GM12892 (cell line): ENCODE measurements around the gene BLVRA.

ENCODE experiments used
- DNase-seq: peaks from one replicate; pipeline ENCODE4 v3.0.0; 2011; ENCODE audit not compliant: insufficient read length
- FAIRE-seq: peaks from 2 replicates; lab custom pipeline; 2011; peaks lifted over from hg19 to GRCh38; lab: Jason Lieb, UNC
- POLR2A ChIP-seq: IDR thresholded peaks from 2 replicates; pipeline ENCODE4 v1.6.1; 2011; ENCODE audit warnings: low read depth, low read length, control low read depth
- POLR2AphosphoS5 ChIP-seq: IDR thresholded peaks from 2 replicates; pipeline ENCODE4 v1.6.1; 2011; ENCODE audit warnings: low read depth, low read length, control low read depth
- TAF1 ChIP-seq: IDR thresholded peaks from 2 replicates; pipeline ENCODE4 v1.6.1; 2011; ENCODE audit warnings: low read depth, mild to moderate bottlenecking, control low read depth, low read length, borderline replicate concordance

BLVRA gene

DNA sequence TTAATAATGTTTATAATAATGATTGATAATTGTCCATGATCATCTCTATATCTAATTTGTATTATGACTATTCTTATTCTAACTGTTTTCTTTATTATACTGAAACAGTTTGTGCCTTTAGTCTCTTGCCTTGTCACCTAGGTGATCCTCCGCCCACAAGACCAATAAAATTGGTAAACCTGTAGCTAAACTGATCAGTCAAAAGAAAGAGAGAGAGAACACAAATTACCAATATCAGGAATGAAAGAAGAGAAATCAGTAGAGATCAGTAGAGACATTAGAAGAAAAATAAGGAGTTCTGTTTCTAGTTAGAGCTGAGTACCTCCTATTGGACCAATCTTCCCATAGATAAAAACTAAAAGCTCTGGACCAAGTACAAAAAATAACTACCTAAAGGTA, 23.1 kb upstream of the BLVRA start:
- FAIRE-seq (no peak), DNase-seq (no peak)
- TF ChIP-seq POLR2A (no peak), TAF1 (no peak), POLR2AphosphoS5 (no peak)

DNA sequence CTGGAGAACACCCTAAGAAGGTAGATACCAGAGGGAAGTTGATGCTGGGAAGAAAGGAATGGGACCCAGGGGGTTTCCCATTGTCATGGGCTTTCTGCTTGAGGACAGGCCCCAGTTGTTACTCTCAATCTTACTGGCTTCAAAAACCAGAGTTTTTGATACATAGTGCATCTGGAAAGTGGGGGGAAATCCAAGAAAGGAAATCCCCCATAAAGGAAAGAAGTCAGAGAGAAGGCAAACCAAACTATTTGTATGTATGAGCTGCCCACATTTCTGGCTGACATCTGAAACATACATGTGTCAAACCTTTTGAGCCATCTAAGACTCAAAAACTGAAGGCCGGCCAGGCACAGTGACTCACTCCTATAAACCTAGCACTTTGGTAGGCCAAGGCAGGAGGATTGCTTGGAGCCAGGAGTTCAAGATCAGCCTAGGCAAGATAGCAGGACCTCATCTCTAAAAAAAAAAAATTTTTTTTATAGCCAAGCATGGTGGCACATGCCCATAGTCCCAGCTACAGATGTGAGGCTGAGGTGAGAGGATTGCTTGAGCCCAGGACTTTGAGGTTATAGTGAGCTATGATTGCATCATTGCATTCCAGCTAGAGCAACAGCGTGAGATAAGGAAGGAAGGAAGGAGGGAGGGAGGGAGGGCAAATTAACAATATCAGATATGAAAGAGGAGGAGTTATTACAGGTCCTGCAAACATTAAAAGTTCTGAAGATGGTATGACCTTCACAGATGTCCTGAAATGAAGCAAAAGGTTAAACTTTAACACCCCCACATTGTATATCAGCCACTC, 22.5 kb upstream of the BLVRA start:
- no peak for DNase-seq
- FAIRE-seq, result peak; percentile 86
- no peak for TF ChIP-seq POLR2A
- TF ChIP-seq TAF1, result no peak

DNA sequence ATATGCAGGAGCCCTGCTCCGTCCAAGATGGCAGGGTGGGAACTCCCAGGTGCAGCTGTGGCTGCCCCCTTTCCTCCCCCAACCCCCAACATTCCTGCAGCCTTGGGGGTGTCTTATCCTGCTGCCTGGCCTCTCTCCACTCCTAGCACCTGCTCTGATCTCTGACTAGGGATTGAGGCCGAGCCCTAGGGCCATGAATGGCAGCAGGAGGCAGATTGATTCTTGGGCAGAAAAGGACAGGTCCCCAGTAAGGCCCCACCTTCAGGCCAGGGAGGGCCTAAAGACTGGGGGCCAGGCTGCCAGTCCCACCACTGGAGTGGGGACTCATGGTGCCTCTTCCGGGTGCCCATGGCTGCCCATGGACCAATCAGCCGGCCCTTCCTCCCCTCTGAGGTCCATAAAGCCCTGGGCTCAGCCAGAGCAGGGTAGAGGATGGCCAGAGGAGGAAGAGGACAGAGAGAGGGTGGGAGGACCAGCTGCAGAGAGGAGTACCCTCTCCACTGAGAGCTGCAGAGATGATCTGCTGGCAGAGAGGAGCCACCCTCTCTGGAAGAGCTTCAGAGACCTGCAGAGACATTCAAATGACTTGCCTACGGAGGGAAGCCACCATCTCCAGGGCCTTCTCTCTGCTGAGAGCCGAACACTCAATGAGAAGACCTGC, 20.9 kb upstream of the BLVRA start:
- DNase-seq (no peak), FAIRE-seq (no peak)
- no peak for TF ChIP-seq POLR2AphosphoS5
- TF ChIP-seq TAF1, result no peak
- TF ChIP-seq POLR2A, result no peak

DNA sequence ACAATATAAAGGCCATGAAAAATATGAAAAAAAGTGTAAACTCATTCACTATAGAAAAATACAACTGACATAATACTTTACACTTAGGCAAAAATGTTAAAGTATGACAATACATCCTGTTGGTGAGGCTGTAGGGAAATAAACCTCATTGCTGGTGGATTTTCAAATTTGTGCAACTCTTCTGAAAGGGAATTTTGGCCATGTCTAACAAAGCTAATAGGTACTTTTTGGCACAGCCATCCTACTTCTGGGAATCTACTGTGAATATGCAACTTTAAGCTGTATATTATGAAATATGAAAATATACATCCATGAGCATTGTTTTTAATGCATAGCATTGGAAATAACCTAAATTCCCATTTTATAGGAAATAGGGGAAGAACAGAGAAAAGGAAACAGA, 15.8 kb upstream of the BLVRA start:
- no peak for FAIRE-seq
- no peak for DNase-seq
- TF ChIP-seq TAF1 (no peak), POLR2AphosphoS5 (no peak), POLR2A (no peak)

GRCh38 chr7:43747328-43748105, 11.0 kb upstream of the BLVRA start:
- TF ChIP-seq POLR2AphosphoS5, result no peak
- no peak for TF ChIP-seq TAF1
- TF ChIP-seq POLR2A, result no peak
- DNase-seq (no peak), FAIRE-seq (no peak)

DNA sequence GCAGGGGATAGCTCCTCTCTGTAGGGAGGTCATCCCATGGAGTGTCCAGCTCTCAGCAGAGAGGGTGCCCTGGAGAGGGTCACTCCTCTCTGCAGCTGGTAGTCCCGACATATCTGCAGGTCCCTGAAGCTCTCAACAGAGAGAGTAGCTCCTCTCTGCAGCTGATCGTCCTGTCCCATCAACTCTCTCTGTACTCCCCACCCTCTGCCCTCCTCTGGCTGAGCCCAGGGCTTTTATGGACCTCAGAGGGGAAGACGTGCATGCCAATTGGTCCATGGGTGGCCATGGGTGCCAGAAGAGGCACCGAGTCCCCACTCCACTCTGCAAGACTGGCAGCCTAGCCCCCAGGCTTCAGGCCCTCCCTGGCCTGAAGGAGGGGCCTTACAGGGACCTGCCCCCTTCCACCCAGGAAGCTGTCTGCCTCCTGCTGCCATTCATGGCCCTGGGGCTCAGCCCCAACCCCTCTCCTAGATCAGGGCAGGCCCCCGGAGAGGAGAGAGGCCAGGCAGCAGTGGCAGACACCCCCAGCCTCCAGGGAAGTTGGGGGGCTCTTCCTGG, 9.0 kb upstream of the BLVRA start:
- DNase-seq (no peak), FAIRE-seq (no peak)
- no peak for TF ChIP-seq TAF1
- TF ChIP-seq POLR2AphosphoS5, result no peak
- TF ChIP-seq POLR2A, result no peak

- no peak for TF ChIP-seq POLR2A
- TF ChIP-seq POLR2AphosphoS5, result no peak
- TF ChIP-seq TAF1, result no peak
- FAIRE-seq (no peak), DNase-seq (no peak)
Measured at GRCh38 chr7:43750016-43750887, 8.2 kb upstream of the BLVRA start.

DNA sequence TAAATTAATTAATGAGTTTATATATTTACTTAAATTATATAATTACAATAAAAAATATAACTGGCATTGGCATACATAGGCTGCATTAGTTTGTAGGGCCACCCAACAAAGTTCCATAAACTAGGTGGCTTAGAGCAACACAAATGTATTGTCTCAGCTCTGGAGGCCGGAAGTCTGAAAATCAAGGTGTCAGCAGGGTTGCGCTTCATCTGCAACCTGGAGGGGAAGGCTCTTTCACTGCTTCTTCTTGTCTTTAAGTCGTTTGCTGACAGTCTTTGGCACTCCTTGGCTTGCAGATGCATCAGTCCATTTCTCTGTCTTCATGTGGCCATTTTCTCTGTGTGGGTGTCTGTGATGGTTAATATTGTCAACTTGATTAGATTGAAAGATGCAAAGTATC, 6.1 kb upstream of the BLVRA start:
- no peak for TF ChIP-seq POLR2A
- no peak for TF ChIP-seq POLR2AphosphoS5
- no peak for TF ChIP-seq TAF1
- DNase-seq (no peak), FAIRE-seq (no peak)

- no peak for DNase-seq
- TF ChIP-seq TAF1 (no peak), POLR2AphosphoS5 (no peak), POLR2A (no peak)
- no peak for FAIRE-seq
Measured at GRCh38 chr7:43753271-43753810, 5.1 kb upstream of the BLVRA start.

DNA sequence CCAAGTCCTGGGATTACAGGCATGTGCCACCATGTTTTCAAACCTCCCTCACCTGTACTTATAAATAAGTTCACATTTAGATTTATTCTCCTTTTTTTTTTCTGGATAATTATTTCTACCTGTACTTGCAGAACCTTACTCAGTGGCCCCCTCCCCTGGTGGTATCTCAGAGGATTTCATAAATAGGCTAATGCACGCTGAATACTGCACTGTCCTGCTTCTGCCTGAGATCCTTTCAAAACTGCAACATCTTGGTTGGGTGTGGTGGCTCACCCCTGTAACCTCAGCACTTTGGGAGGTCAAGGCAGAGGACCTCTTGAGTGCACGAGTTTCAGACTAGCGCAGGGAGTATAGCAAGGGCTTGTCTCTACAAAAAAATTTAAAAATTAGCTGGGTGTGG, 4.6 kb upstream of the BLVRA start:
- FAIRE-seq (no peak), DNase-seq (no peak)
- TF ChIP-seq POLR2AphosphoS5 (no peak), TAF1 (no peak), POLR2A (no peak)
